Hippocampal formation (tissue), 2 donors: ENCODE data around the gene MRNIP.
A peak's percentile ranks its signal among the peaks of the same experiment; 100 is the strongest.

Experiments used
- DNase-seq, 2 donors: peaks; one replicate each; lab custom pipeline; 2025; lab: John Stamatoyannopoulos, UW

The MRNIP gene, protein sequence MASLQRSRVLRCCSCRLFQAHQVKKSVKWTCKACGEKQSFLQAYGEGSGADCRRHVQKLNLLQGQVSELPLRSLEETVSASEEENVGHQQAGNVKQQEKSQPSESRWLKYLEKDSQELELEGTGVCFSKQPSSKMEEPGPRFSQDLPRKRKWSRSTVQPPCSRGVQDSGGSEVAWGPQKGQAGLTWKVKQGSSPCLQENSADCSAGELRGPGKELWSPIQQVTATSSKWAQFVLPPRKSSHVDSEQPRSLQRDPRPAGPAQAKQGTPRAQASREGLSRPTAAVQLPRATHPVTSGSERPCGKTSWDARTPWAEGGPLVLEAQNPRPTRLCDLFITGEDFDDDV

DNA sequence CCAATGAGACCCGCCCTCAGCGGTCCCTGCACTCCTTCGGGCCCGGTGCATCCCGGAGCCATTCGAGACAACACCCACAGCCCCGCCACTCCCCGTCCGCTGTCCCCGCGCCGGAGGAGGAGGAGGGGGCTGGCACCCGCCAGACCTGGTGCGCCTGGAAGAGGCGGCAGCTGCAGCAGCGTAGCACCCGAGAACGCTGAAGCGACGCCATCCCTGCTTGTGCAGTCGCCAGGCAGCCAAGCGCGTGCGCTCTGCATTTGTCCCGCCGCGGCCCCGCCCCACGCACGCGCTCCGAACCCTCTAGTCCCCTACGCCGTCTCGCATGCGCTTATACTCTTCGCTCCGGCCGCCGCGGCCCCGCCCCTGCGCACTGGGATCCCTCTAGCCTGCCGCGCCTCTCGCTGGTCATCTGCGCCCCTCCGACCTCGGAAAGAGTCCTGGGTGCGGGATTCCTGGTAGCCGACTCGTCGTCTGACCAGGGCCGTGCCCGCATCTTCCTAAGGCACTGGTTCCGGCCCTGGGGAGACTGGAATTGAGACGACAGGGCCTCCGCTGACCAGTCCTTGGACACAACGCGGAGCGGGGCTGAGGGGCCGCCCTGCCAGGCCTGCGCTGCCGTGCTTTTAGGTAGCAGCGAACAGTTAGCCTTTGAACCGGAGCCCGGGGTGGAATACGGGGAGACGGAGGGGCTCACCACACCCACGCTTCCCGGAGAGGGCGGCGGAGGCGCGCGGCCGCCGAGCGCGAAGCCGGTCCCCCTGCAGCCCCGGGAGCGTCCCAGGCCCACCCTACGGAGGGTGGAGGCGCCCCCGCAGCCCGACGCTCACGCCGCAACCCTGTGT lies at the start of gene MRNIP:
TSS of gene MRNIP (minus strand) at position 232 of the 842 bp plus-strand sequence. CDS start at position 211, 21 bp downstream.
- peak; percentile 95 to 98 for DNase-seq

DNA sequence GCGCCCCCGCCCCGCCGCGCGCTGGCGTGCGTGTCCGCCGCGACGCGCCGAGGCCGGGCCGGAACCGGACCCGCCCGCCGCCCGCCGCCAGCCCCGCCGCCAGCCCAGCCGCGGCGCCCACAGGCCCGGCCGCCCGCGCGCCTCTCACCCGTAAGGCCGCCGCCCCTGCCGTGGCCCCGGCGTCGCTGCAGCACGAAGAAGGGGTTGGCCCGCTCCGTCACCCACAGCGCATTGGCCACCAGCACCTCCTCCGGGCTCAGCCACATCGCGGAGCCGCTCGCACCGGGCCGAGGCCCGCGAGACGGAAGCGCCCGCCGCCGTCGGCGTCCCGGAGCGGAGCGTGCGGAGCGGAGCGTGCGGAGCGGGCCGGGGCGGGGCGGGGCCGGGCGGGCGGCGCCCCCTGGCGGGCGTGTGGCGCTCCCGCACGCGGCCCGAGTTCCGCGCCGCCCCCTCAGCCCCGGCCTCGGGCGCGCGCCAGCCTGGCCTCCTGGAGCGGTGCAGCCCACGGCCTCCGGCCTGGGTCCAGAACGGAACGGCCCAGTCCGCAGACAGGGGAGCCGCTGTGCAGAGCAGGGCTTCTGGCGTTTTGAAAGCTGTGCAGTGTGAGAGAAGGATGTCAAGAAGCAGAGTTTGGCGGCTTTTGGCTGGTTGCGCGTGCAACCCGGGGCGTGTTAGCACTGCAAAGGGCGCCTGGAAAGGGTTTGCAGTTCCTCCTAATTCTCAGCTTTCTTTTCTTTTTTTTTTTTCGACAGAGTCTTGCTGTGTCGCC lies 49.1 kb upstream of the MRNIP start, which contains the start of gene TBC1D9B:
TSS of gene TBC1D9B (minus strand) at position 342 of the 769 bp plus-strand sequence. CDS start at position 266, 76 bp downstream.
- peak; percentile 68 to 73 for DNase-seq

DNA sequence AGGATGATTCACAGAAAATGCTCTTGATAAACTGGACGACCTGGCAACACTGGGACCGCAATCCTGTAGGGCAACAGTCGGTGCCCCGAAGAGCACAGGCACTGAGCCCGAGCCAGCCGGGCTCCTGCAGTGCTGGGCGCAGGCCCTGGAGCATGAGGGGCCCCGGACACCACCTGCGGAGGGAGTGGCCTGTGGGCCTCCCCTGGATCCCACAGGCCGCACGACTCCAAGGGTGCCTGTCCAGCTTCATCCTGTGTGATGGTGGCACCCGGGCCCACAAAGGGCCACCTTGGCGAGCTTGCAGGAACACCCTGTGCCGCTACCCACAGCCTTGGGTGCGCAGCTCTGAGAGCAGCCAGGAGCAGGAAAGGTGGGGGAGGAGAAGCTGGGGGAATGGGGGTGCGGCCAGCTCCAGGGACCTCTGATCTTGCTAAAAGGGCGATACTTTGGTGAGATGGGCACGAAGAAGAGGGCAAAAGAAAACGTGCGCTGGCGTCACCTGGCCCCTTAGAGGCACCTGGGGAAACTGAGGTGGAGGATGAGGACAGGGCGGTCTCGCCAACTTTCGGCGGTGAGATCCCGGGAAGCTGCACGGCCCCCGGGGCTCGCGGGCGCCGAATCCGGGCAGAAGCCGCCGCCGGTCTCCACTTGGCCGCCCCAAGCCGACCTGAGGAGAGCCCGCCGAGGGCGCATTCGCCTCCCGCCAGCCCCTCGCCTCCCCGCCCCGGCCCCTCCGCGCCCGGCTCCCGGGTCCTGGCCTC lies 48.4 kb upstream of the MRNIP start:
- no peak for DNase-seq

GRCh38 chr5:179906294-179906794 lies 47.7 kb upstream of the MRNIP start:
- DNase-seq, result no peak

DNA sequence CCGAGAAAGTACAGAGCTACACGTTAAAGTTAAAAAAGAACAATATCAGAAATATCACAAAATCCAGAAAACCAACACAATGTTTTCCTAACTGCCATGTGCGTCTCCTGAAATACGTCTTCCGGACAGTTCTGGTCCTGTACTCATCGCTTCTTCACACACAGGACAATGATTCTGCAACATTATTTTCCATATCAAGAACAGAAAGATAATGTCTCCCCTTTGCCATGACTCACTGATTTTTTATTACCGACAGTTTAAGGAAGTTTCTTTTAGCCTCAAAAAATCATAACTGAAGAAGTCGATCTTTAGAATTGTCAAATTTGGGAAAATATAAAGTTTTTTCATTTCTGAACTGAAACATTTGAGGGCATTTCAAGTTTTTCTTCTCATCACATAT lies 46.5 kb upstream of the MRNIP start:
- no peak for DNase-seq

- no peak for DNase-seq
Observed at GRCh38 chr5:179904463-179905160, 46.0 kb upstream of the MRNIP start.

- DNase-seq, result no peak
Observed at GRCh38 chr5:179902763-179903158, 44.1 kb upstream of the MRNIP start.

DNA sequence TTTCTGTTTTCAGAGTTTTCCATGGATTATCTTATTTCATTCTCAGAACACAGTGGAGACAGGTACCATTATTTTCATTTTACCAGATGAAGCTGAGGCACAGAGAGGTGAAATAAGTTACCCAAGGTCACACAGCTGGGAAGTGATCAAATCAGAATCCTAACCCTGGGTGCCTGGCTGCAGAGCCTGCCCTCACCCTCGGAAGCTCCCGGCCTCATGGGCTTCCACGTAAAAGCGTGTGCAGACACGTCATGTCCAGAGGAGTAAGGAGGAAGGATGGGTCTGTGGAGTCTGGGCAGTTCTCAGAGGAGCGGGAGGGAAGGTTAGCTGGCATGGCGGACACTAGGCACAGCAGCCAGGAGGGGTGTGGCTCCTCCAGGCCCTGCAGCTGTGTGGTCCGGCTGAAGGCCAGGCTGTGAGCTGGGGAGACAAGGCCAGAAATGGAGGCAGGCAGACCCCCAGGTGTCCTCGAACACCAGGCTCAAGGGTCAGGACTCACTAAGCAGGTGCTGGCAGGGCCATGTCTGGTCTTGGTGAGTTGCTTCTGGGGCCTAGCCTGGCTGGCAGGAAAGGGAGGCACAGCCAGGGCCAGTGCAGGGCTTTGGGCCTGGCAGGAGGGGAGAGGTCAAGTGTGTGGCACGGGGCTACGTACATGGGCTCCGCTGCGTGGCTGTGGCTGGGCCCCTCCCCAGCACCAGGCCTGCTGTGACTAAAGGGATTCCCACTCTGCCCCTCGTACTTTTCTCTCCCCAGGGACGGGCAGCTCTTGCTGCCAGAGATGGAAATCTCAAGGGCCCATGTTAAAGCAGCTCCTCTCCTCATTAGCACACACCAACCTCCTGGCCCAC lies 43.5 kb upstream of the MRNIP start:
- DNase-seq, result no peak

DNA sequence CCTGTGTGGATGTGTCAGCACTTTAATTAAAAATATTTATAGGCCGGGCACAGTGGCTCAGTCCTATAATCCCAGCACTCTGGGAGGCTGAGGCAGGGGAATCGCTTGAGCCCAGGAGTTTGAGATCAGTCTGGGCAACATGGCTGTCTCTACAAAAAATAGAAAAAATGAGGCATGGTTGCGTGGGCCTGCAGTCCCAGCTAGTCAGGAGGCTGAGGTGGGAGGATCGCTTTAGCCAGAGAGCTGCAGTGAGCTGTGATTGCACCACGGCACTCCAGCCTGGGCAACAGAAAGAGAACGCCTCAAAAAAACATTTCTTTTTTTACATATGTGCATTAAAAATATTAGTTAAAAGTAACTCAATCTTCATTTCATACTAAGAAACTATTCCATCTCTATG lies 42.8 kb upstream of the MRNIP start:
- DNase-seq, result no peak

DNA sequence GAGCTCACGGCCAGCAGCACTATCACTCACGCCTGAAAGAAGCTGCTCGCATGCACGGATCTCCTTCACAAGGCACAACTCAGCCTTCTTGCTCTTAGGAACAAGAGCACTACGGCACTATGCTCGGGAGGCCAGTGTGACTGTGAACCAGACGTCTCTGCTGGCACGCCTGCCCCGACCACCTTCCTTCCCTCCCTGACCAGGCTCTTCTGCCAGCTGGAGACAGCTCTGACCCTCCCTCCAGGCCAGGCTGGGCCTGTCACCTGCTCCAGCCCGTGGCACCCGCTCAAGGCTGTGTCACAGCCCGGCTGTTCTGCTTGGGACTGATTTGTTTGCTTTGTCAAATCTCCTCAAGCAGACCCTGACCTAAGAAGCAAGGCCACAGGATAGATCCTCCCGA lies 42.1 kb upstream of the MRNIP start:
- peak in 1 of 2 donors; percentile 19 for DNase-seq

DNA sequence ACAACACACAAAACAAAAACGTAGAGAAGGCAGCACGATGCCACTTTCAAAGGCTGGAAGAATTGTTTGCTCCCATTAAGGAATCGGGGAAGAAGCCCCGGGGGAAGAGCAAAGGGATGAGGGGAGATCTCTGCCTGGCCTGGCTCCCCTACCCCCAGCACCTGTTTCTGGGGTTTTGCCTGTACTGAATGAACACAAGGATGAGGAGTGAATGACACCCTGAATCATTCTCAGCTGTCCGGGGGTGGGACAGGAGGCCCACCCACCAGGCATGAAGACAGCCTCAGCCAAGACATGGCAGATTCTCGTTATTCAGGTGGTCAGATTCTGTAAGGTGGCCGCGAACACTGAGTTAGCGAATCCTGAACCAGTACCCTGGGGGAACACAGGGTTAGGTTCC lies 41.6 kb upstream of the MRNIP start:
- DNase-seq, result no peak

- DNase-seq, result no peak
Observed at GRCh38 chr5:179895861-179896260, 37.2 kb upstream of the MRNIP start.

- no peak for DNase-seq
Observed at GRCh38 chr5:179893958-179894895, 35.6 kb upstream of the MRNIP start.

DNA sequence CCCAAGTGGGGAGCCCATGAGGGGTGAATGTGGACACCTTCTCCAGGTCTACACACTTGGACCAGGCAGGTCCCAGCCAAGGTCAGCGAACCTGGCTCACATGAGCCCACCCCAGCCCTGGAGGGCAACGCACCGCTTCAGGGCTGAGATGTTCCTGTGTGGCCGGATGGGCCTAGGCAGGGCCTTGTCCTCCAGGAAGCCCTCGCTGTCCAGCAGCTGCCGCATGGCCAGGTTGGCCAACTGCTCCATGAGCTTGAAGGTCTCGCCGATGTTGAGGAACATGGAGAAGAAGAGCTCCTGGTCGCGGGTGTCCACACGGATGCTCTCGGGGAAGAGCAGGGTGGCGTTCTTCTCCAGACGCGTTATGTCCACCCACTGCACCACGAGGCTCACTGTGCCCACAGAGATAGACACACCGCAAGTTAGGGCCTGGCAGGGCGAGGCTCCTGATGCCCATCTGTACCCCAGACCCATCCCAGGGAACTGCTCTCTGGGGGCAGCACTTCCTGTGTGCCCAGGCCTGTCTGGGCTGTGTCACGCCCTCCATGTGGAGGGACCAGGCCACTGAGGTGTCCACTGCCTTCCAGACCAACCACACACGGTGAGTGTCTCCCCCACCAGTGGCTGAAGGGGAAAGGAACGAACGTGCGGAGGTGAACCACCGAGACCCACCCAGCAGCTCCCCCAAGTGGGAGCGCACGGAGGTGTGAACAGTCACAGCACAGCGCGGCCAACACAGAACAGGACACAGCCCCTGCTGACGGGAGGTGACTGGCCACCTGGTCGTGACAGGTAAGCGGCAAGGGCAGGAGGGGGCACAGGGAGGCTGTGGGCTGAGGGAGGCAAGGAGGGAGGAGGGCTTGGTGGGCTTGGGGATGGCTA lies 34.7 kb upstream of the MRNIP start:
- no peak for DNase-seq

DNA sequence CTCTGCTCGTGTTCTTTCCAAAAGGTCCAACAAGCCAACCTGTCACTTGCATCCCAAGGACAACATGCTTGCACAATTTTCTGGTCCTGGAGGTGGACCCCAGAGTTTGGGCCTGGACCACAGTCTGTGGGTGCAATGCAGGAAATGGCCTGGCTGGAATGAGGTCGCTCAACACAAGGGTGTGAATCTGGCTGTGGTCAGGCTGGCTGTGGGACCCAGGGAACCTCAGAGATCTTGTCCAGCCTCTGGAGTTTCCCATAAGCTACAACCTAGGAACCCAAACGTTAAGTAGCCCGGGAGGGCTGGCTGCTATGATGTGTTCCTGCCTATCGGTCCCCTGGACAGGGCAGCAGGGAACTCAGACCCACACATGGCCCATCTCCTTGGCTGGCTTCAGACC lies 33.6 kb upstream of the MRNIP start:
- no peak for DNase-seq

GRCh38 chr5:179890751-179891682 lies 32.4 kb upstream of the MRNIP start:
- no peak for DNase-seq
